K562 (cell line): Measurements from ENCODE around the gene SSTR1. TPM values are rescaled to one million over a fixed set of nuclear protein-coding genes. Genes with fewer than 3 reads are reported as not detected.

ENCODE experiments used
- ATAC-seq: fragments of 200-7000 bp; cut with Tn5 transposase; 3 replicates; pipeline ENCODE4 v1.9.1; 2020; ENCODE audit warnings: moderate library complexity
- BruUV-seq: library from RNA; stranded (reverse); fragments of 400-500 nt; replicated peaks from 2 replicates; lab custom pipeline; 2021; lab: Mats Ljungman, UMichigan
- CTCF ChIA-PET: fragments of 300-600 bp; formaldehyde crosslinking; extraction: SDS; loops from one replicate; lab custom pipeline; 2021; ENCODE audit warnings: low intra/inter-chr PET ratio; lab: Yijun Ruan, JAX
- POLR2A ChIA-PET: fragments of 300-600, 350-650 bp; sonication (Branson Sonifier 250); formaldehyde crosslinking; extraction: SDS; loops from one replicate; lab custom pipeline; 2021; ENCODE audit warnings: antibody characterized with exemption, inconsistent platforms; lab: Yijun Ruan, JAX
- DNase-seq, 4 experiments: peaks; one replicate each; pipeline versions ENCODE4 v3.0.0 to v3.0.0-alpha.2; 2011 to 2018; ENCODE audit warnings: low spot score in 3 of 4, mixed read lengths in 3 of 4; ENCODE audit errors: extremely low read depth in 1 of 4
- FAIRE-seq: peaks from 2 replicates; lab custom pipeline; 2011; peaks lifted over from hg19 to GRCh38; lab: Jason Lieb, UNC
- H2AFZ ChIP-seq: 2 replicates; pipeline ENCODE4 v1.6.0; 2011; ENCODE audit warnings: low read depth, low read length, control low read depth, inconsistent platforms
- H3K27ac ChIP-seq: fragments of 200-600 bp; 3 replicates; pipeline ENCODE4 v1.8.0; 2011; ENCODE audit warnings: low read depth, mild to moderate bottlenecking, control low read depth, inconsistent platforms, low read length, moderate library complexity, mixed read lengths; ENCODE audit errors: extremely low read depth
- H3K27me3 ChIP-seq, 2 experiments: fragments of 300-600 bp in 1 of 2; 2 replicates in 1 of 2; 3 replicates in 1 of 2; pipeline versions ENCODE4 v1.6.0 to v1.8.0; 2011; ENCODE audit warnings: inconsistent platforms in 2 of 2, low read length in 2 of 2, mild to moderate bottlenecking in 1 of 2, mixed read lengths in 1 of 2, moderate library complexity in 1 of 2; ENCODE audit not compliant: control insufficient read depth in 2 of 2, insufficient read depth in 2 of 2
- H3K36me3 ChIP-seq: fragments of 300-600 bp; 3 replicates; pipeline ENCODE4 v1.8.0; 2011; ENCODE audit warnings: mild to moderate bottlenecking, low read length, inconsistent platforms; ENCODE audit not compliant: control insufficient read depth, insufficient read depth
- H3K4me1 ChIP-seq, 2 experiments: fragments of 200-600 bp in 1 of 2; replicated peaks in 1 of 2; 2 replicates in 1 of 2; 3 replicates in 1 of 2; pipeline versions ENCODE4 v1.5.1 to v1.8.0; 2011; ENCODE audit warnings: inconsistent platforms in 2 of 2, low read length in 2 of 2, mild to moderate bottlenecking in 1 of 2, mixed read lengths in 1 of 2, moderate library complexity in 1 of 2; ENCODE audit not compliant: control insufficient read depth in 2 of 2, insufficient read depth in 2 of 2
- H3K4me2 ChIP-seq: 2 replicates; pipeline ENCODE4 v1.6.1; 2011; ENCODE audit warnings: low read length, control low read depth, inconsistent platforms, mixed read lengths; ENCODE audit not compliant: insufficient read depth
- H3K4me3 ChIP-seq: fragments of 200-600 bp; sonication (generic), shearing (Covaris generic); 2 replicates; pipeline ENCODE4 v1.5.1; 2016; ENCODE audit warnings: control low read depth, inconsistent platforms
- H3K79me2 ChIP-seq: fragments of 200-600 bp; 3 replicates; pipeline ENCODE4 v1.8.0; 2011; ENCODE audit warnings: low read length, inconsistent platforms; ENCODE audit not compliant: control insufficient read depth, insufficient read depth
- H3K9ac ChIP-seq, 2 experiments: 2 replicates each; pipeline versions ENCODE4 v1.6.0 to v1.6.1; 2011; ENCODE audit warnings: low read depth in 2 of 2, low read length in 2 of 2, control low read depth in 1 of 2, inconsistent platforms in 1 of 2, mild to moderate bottlenecking in 1 of 2, mixed read lengths in 1 of 2; ENCODE audit not compliant: insufficient read depth in 1 of 2
- H3K9me1 ChIP-seq: one replicate; pipeline ENCODE4 v1.6.0; 2011; ENCODE audit warnings: inconsistent platforms, mild to moderate bottlenecking, low read length, moderate library complexity; ENCODE audit not compliant: control insufficient read depth, insufficient read depth
- H3K9me3 ChIP-seq: replicated peaks from 2 replicates; pipeline ENCODE4 v1.5.1; 2011; ENCODE audit warnings: low read depth, low read length, inconsistent platforms; ENCODE audit not compliant: control insufficient read depth, insufficient read depth
- H4K20me1 ChIP-seq: replicated peaks from 2 replicates; pipeline ENCODE4 v1.6.1; 2011; ENCODE audit warnings: low read length, inconsistent platforms, mixed read lengths; ENCODE audit not compliant: control insufficient read depth, insufficient read depth
- CEBPZ ChIP-seq: fragments of 150-350 bp; IDR thresholded peaks from 2 replicates; pipeline ENCODE4 v1.6.1; 2014; ENCODE audit warnings: low read depth, mild to moderate bottlenecking, low read length, borderline replicate concordance
- DPF2 ChIP-seq: fragments of 450-650 bp; IDR thresholded peaks from 2 replicates; pipeline ENCODE4 v1.6.1; 2016
- FOXJ2 ChIP-seq: fragments of 200-800 bp; sonication (Bioruptor generic); IDR thresholded peaks from 2 replicates; pipeline ENCODE4 v1.6.1; 2016; ENCODE audit warnings: missing genetic modification characterization, missing compliant biosample characterization
- POLR2H ChIP-seq: IDR thresholded peaks from 2 replicates; pipeline ENCODE4 v1.6.1; 2016; ENCODE audit warnings: missing genetic modification characterization, low read depth, mild to moderate bottlenecking, control low read depth, missing compliant biosample characterization, moderate library complexity
- THRA ChIP-seq: fragments of 450-650 bp; IDR thresholded peaks from 2 replicates; pipeline ENCODE4 v1.6.1; 2017; ENCODE audit warnings: mild to moderate bottlenecking, moderate library complexity
- WHSC1 ChIP-seq: IDR thresholded peaks from one replicate; pipeline ENCODE4 v1.6.1; 2012; ENCODE audit warnings: low read length, control low read depth, inconsistent platforms
- ZFP30 ChIP-seq: fragments of 250-450 bp; sonication (Bioruptor Pico); IDR thresholded peaks from 2 replicates; pipeline ENCODE4 v1.8.0; 2022; ENCODE audit warnings: moderate library complexity, mild to moderate bottlenecking, inconsistent platforms, borderline replicate concordance
- ZNF583 ChIP-seq: fragments of 250-450 bp; sonication (Bioruptor Pico); IDR thresholded peaks from 2 replicates; pipeline ENCODE4 v1.4.0; 2020
- WGBS: fragments of 100-300 bp; shearing (Covaris generic); methylation state at CpG from one replicate; pipeline ENCODE4 v1.1.6; 2016; ENCODE audit warnings: low coverage, mixed read lengths; ENCODE audit not compliant: insufficient coverage; ENCODE audit errors: missing lambda C conversion rate; 5-methylcytosine and 5-hydroxymethylcytosine counted together
- in situ Hi-C: fragments of 300-500 bp; cut with MboI; formaldehyde crosslinking; loops from 4 replicates; pipeline ENCODE4 v1.15.0; 2018; ENCODE audit warnings: inconsistent platforms, mixed read lengths
- intact Hi-C: fragments of 100-400 bp; cut with micrococcal nuclease; formaldehyde crosslinking; loops from 2 replicates; pipeline ENCODE4 v1.14.2; 2022
- polyA plus RNA-seq, 8 experiments: library from polyadenylated mRNA; depleted of rRNA in 4 of 8; stranded (reverse) in 5 of 8; unstranded in 3 of 8; fragments of >200 nt; fragmentation: Nextera tagmentation in 2 of 8; fragmentation: Illumina TruSeq in 1 of 8; extraction: Ambion mirVana in 2 of 8; extraction: Trizol in 1 of 8; gene quantifications; 2 replicates each; pipeline versions ENCODE4 v1.2.1 to v1.2.3, GENCODE V29; 2011 to 2014; ENCODE audit warnings: inconsistent platforms in 1 of 8, missing spikeins in 1 of 8
- total RNA-seq, 7 experiments: library from RNA; depleted of rRNA in 6 of 7; stranded (reverse); fragments of >200 nt in 6 of 7; fragmentation: Illumina TruSeq in 2 of 7; extraction: Trizol in 2 of 7; gene quantifications; 2 replicates each; pipeline versions ENCODE4 v1.2.1 to v1.2.3, GENCODE V29; 2011 to 2021; ENCODE audit warnings: low replicate concordance in 1 of 7
- TF ChIP-seq, protein P1 (sequence below): fragments of 250-450 bp; sonication (Bioruptor Pico); IDR thresholded peaks from 2 replicates; pipeline ENCODE4 v1.5.0; 2022; ENCODE audit warnings: mild to moderate bottlenecking
- TF ChIP-seq, protein P2 (sequence below): fragments of 450-650 bp; formaldehyde crosslinking; IDR thresholded peaks from 2 replicates; pipeline ENCODE4 v1.4.0; 2020; ENCODE audit warnings: mild to moderate bottlenecking, mixed read lengths
- TF ChIP-seq, protein P3 (sequence below): fragments of 250-450 bp; sonication (Bioruptor Pico); IDR thresholded peaks from 2 replicates; pipeline ENCODE4 v1.4.0; 2020; ENCODE audit warnings: borderline replicate concordance

The SSTR1 gene
- total and polyA plus RNA-seq, 9 of the 15 experiments (the other 6 are each of a cell fraction or from before 2014, with no cell fraction given) = not detected

GRCh38 chr14:38176379-38176778, 31.3 kb upstream of the SSTR1 start:
- no peak for DNase-seq
- no TSS peak for BruUV-seq
- in situ Hi-C loops = no loop called here
- ChIA-PET POLR2A (no interaction called here), CTCF (no interaction called here)
- H3K4me3 ChIP-seq = no peak overlapping the region
- no peaks in the 10 kb centered on the region for H3K9me1 ChIP-seq
- H3K27me3 ChIP-seq = no peaks in the 10 kb centered on the region
- H3K4me2 ChIP-seq = no peak overlapping the region
- H4K20me1 ChIP-seq = no peaks in the 10 kb centered on the region
- no peak overlapping the region for H3K9ac ChIP-seq
- H3K9me3 ChIP-seq = no peaks in the 10 kb centered on the region
- FAIRE-seq = no peak
- intact Hi-C loops = no loop called here
- H3K27ac ChIP-seq = no peak overlapping the region
- no peaks in the 10 kb centered on the region for H3K79me2 ChIP-seq
- no peak for ATAC-seq
- no peaks in the 10 kb centered on the region for H3K36me3 ChIP-seq
- WGBS = 0% methylated on average over 1 of the region's 1 CpG
- H3K4me1 ChIP-seq = no peaks in the 10 kb centered on the region
- no peak overlapping the region for H2AFZ ChIP-seq
- TF ChIP-seq CEBPZ (no peak), ZNF583 (CRISPR knock-in tag) (no peak), FOXJ2 (tag) (no peak), THRA (no peak), DPF2 (no peak), ZFP30 (CRISPR knock-in tag) (no peak), POLR2H (tag) (no peak), WHSC1 (no peak)
- TF ChIP-seq, protein P1, sequence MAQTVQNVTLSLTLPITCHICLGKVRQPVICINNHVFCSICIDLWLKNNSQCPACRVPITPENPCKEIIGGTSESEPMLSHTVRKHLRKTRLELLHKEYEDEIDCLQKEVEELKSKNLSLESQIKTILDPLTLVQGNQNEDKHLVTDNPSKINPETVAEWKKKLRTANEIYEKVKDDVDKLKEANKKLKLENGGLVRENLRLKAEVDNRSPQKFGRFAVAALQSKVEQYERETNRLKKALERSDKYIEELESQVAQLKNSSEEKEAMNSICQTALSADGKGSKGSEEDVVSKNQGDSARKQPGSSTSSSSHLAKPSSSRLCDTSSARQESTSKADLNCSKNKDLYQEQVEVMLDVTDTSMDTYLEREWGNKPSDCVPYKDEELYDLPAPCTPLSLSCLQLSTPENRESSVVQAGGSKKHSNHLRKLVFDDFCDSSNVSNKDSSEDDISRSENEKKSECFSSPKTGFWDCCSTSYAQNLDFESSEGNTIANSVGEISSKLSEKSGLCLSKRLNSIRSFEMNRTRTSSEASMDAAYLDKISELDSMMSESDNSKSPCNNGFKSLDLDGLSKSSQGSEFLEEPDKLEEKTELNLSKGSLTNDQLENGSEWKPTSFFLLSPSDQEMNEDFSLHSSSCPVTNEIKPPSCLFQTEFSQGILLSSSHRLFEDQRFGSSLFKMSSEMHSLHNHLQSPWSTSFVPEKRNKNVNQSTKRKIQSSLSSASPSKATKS (CRISPR knock-in tag) = no peak
- TF ChIP-seq, protein P2, sequence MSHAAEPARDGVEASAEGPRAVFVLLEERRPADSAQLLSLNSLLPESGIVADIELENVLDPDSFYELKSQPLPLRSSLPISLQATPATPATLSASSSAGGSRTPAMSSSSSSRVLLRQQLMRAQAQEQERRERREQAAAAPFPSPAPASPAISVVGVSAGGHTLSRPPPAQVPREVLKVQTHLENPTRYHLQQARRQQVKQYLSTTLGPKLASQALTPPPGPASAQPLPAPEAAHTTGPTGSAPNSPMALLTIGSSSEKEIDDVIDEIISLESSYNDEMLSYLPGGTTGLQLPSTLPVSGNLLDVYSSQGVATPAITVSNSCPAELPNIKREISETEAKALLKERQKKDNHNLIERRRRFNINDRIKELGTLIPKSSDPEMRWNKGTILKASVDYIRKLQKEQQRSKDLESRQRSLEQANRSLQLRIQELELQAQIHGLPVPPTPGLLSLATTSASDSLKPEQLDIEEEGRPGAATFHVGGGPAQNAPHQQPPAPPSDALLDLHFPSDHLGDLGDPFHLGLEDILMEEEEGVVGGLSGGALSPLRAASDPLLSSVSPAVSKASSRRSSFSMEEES (CRISPR knock-in tag) = no peak
- TF ChIP-seq, protein P3, sequence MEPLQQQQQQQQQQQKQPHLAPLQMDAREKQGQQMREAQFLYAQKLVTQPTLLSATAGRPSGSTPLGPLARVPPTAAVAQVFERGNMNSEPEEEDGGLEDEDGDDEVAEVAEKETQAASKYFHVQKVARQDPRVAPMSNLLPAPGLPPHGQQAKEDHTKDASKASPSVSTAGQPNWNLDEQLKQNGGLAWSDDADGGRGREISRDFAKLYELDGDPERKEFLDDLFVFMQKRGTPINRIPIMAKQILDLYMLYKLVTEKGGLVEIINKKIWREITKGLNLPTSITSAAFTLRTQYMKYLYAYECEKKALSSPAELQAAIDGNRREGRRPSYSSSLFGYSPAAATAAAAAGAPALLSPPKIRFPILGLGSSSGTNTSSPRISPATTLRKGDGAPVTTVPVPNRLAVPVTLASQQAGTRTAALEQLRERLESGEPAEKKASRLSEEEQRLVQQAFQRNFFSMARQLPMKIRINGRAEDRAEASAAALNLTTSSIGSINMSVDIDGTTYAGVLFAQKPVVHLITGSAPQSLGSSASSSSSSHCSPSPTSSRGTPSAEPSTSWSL = no peak
